Naive thymus-derived CD4-positive, alpha-beta T cell (primary cell): ENCODE data around the gene PCNX1. TPM values are rescaled to one million over a fixed set of nuclear protein-coding genes. Genes with fewer than 3 reads are reported as not detected.

ENCODE experiments used
- ATAC-seq: fragments of 150-1000 bp; cut with Tn5 transposase; 2 replicates; pipeline ENCODE4 v1.10.0; 2021; ENCODE audit warnings: mild to moderate bottlenecking, moderate library complexity
- CTCF ChIA-PET: fragments of 350-600 bp; sonication (Branson Sonifier 250); formaldehyde crosslinking; loops from one replicate; lab custom pipeline; 2021; ENCODE audit warnings: antibody characterized with exemption; lab: Charles Lee
- POLR2A ChIA-PET: fragments of 350-600 bp; sonication (Branson Sonifier 250); formaldehyde crosslinking; loops from one replicate; lab custom pipeline; 2021; ENCODE audit warnings: antibody characterized with exemption, inconsistent platforms; lab: Charles Lee
- DNase-seq, 9 donors: peaks; one replicate each; pipeline versions ENCODE4 v3.0.0 to v3.0.0-alpha.2; 2020 to 2022; ENCODE audit warnings: mixed read lengths in 1 of 9
- H3K27ac ChIP-seq: one replicate; pipeline ENCODE4 v1.7.0; 2013; ENCODE audit warnings: mild to moderate bottlenecking, low read depth, low read length, moderate library complexity
- H3K27me3 ChIP-seq, 2 donors: one replicate each; pipeline ENCODE4 v1.7.0; 2013; ENCODE audit warnings: low read length in 2 of 2, mild to moderate bottlenecking in 2 of 2, moderate library complexity in 2 of 2; ENCODE audit not compliant: control insufficient read depth in 2 of 2, insufficient read depth in 2 of 2
- H3K36me3 ChIP-seq, 3 experiments: 1 replicate in 2 of 3; 2 replicates in 1 of 3; pipeline ENCODE4 v1.7.0; 2013; ENCODE audit warnings: low read length in 3 of 3, mild to moderate bottlenecking in 3 of 3, moderate library complexity in 1 of 3; ENCODE audit not compliant: insufficient read depth in 3 of 3, control insufficient read depth in 2 of 3
- H3K4me1 ChIP-seq, 2 donors: one replicate each; pipeline ENCODE4 v1.7.0; 2013; ENCODE audit warnings: low read length in 2 of 2, mild to moderate bottlenecking in 2 of 2, moderate library complexity in 1 of 2; ENCODE audit not compliant: control insufficient read depth in 2 of 2, insufficient read depth in 2 of 2
- H3K4me3 ChIP-seq: 2 replicates; pipeline ENCODE4 v1.7.0; 2013; ENCODE audit warnings: mild to moderate bottlenecking, low read length
- H3K9me3 ChIP-seq, 3 experiments: 1 replicate in 2 of 3; 2 replicates in 1 of 3; pipeline ENCODE4 v1.7.0; 2013; ENCODE audit warnings: low read length in 3 of 3; ENCODE audit not compliant: control insufficient read depth in 2 of 3
- H3K27ac Mint-ChIP-seq, 9 donors: one replicate each; pipeline ENCODE4 v1.8.0; 2020 to 2022; ENCODE audit warnings: mixed read lengths in 9 of 9, mild to moderate bottlenecking in 8 of 9, moderate library complexity in 5 of 9, inconsistent platforms in 2 of 9
- H3K27me3 Mint-ChIP-seq, 5 donors: one replicate each; pipeline ENCODE4 v1.8.0; 2021 to 2022; ENCODE audit warnings: mixed read lengths in 5 of 5, mild to moderate bottlenecking in 1 of 5
- H3K36me3 Mint-ChIP-seq, 5 donors: one replicate each; pipeline ENCODE4 v1.8.0; 2020 to 2022; ENCODE audit warnings: mixed read lengths in 5 of 5, mild to moderate bottlenecking in 3 of 5, inconsistent platforms in 1 of 5
- H3K4me1 Mint-ChIP-seq, 7 donors: one replicate each; pipeline ENCODE4 v1.8.0; 2020 to 2022; ENCODE audit warnings: mixed read lengths in 7 of 7, mild to moderate bottlenecking in 3 of 7, inconsistent platforms in 1 of 7
- H3K4me3 Mint-ChIP-seq, 10 donors: one replicate each; pipeline ENCODE4 v1.8.0; 2020 to 2022; ENCODE audit warnings: mild to moderate bottlenecking in 10 of 10, mixed read lengths in 10 of 10, moderate library complexity in 6 of 10, inconsistent platforms in 2 of 10
- H3K9me3 Mint-ChIP-seq, 11 donors: one replicate each; pipeline ENCODE4 v1.8.0; 2020 to 2022; ENCODE audit warnings: mixed read lengths in 11 of 11, mild to moderate bottlenecking in 4 of 11, inconsistent platforms in 1 of 11, moderate library complexity in 1 of 11
- intact Hi-C, 2 donors: fragments of 100-400 bp; cut with micrococcal nuclease; formaldehyde crosslinking; loops; one replicate each; pipeline ENCODE4 v1.15.1; 2023
- polyA plus RNA-seq, 2 donors: library from polyadenylated mRNA; unstranded; fragments of 300-500 nt; fragmentation: Illumina TruSeq; gene quantifications; one replicate each; pipeline ENCODE4 v1.2.3, GENCODE V29; 2021
- total RNA-seq, 6 experiments: library from RNA in 5 of 6; stranded (reverse) in 5 of 6; gene quantifications; 1 replicate in 5 of 6; 2 replicates in 1 of 6; pipeline ENCODE4 v1.2.3 and lab custom pipeline; 2021 to 2026

Gene PCNX1
- total and polyA plus RNA-seq, 7 experiments from 2014 or later, result 11.2 to 114 (median 111) TPM

DNA sequence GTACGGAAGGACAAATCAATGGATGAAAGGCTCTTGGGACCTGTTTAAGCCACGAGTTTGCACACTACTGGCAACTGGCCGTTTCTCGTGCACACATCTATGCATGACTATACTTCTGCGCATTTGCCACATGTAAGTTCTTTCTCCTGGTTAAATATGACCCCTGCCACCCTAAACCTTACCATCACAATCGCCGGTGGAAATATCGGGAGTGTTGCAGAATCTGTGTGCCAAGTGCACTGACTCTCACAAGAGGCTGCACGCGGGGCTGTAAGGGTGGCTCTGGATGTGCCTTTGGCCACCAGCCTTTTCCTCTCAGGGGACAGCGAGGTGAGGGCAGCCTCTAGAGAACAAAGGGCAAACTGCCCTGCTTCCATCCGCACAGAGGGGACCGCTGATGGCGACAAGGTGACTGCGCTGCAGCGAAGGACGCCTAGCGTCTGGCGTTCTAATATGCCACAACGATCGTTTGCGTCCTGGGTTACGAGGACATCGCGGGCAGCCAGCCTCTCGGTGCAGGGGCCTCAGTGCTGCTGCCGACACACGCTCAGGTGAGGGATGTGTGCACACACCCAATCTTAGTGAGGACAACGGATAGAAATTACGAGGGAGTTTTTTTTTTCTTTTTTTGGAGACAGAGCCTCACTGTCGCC lies 232.2 kb downstream of the PCNX1 start:
- Histone ChIP-seq H3K36me3 (no peaks in the 10 kb centered on the region), H3K4me1 (peaks cover 7 to 20% of the 10 kb centered on the region in 2 donors), H3K27ac (no peak overlapping the region), H3K9me3 (no peaks in the 10 kb centered on the region), H3K27me3 (no peaks in the 10 kb centered on the region), H3K4me3 (no peak overlapping the region)
- ChIA-PET CTCF (interaction anchor here (0.6 to 7.1 kb wide), 4 partner anchors 610 to 617 kb away, joined by 3 to 70 read pairs (median 5); no protein-coding TSS in a partner anchor), POLR2A (no interaction called here)
- H3K27ac Mint-ChIP-seq, result no peak overlapping the region
- no peaks in the 10 kb centered on the region for H3K9me3 Mint-ChIP-seq
- peaks cover 0 to 2% (median 0%) of the 10 kb centered on the region in 5 donors for H3K36me3 Mint-ChIP-seq
- peaks cover 0 to 57% (median 6%) of the 10 kb centered on the region in 7 donors for H3K4me1 Mint-ChIP-seq
- peaks cover 0 to 3% (median 0%) of the 10 kb centered on the region in 5 donors for H3K27me3 Mint-ChIP-seq
- DNase-seq (no peak), ATAC-seq (no peak)
- intact Hi-C loops, result loop anchor here (1.0 to 10.0 kb wide), 4 partner anchors 183 to 614 kb away; no protein-coding TSS in a partner anchor
- no peak overlapping the region for H3K4me3 Mint-ChIP-seq

DNA sequence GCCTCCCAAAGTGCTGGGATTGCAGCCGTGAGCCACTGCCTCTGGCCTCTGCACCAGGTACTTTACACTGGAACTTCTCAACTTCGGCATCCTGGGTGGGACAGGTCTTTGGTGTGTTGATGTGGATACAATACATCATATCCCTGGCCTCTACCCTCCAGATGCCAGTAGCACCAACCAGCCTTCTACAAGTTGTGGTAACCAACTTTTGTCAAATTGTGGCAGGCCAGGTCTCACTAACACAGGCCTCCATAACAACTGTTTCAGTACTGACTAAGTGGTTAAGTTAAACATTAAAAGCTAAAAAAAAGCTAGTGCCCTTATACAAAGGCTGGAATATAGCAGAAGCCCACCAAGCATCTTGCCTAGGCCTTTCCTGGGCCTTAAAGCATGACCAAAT lies 232.9 kb downstream of the PCNX1 start:
- Histone ChIP-seq H3K4me1 (peaks cover 7 to 20% of the 10 kb centered on the region in 2 donors), H3K36me3 (no peaks in the 10 kb centered on the region), H3K4me3 (no peak overlapping the region), H3K9me3 (no peaks in the 10 kb centered on the region), H3K27ac (no peak overlapping the region), H3K27me3 (no peaks in the 10 kb centered on the region)
- Mint-ChIP-seq H3K27ac (no peak overlapping the region), H3K36me3 (peaks cover 0 to 2% (median 0%) of the 10 kb centered on the region in 5 donors), H3K4me1 (peaks cover 0 to 60% (median 6%) of the 10 kb centered on the region in 7 donors), H3K27me3 (peaks cover 0 to 3% (median 0%) of the 10 kb centered on the region in 5 donors), H3K4me3 (no peak overlapping the region), H3K9me3 (no peaks in the 10 kb centered on the region)
- ChIA-PET POLR2A (no interaction called here), CTCF (interaction anchor here (0.7 to 7.1 kb wide), 5 partner anchors 549 to 715 kb away, joined by 3 to 70 read pairs (median 5); no protein-coding TSS in a partner anchor)
- intact Hi-C loops, result loop anchor here in 1 of 2 donors (5.0 to 10.0 kb wide), 3 partner anchors 105 to 717 kb away; no protein-coding TSS in a partner anchor
- ATAC-seq (no peak), DNase-seq (no peak)

DNA sequence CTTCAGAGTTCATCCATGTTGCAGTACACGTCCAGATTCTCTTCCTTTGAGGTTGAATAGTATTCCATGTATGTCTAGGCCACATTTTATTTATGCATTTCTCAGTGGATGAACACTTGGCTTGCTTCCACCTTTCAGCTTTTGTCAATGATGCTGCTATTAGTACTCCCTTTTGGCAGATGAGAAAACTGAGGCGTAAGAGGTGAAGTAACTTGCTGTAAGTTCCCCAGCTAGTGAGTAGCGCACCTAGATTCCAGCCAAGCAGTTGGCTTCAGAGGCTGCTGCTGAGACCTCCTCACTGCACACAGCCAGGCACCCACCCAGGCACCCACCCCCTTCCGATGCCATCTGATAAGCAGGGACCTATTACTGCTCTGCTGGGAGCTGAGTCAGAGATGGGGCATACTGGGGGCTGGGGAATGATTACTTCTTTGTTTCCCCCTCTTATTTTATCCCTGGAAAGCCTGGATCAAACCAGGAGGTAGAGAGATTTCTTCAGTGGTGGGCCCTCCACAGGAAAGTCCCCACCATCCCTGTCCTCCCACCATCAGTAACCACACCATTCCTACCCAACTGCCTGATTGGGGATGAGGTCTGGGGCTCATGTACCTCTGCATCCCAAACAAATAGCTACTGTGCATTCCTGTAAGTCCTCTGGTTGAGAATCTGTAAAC lies 234.6 kb downstream of the PCNX1 start:
- H3K36me3 Mint-ChIP-seq, result peaks cover 0 to 2% (median 0%) of the 10 kb centered on the region in 5 donors
- ATAC-seq (no peak), DNase-seq (no peak)
- intact Hi-C loops, result loop anchor here in 1 of 2 donors (1.0 to 10.0 kb wide), 4 partner anchors 103 to 715 kb away; no protein-coding TSS in a partner anchor
- Histone ChIP-seq H3K9me3 (no peaks in the 10 kb centered on the region), H3K27me3 (no peaks in the 10 kb centered on the region), H3K4me1 (peaks cover 7 to 20% of the 10 kb centered on the region in 2 donors), H3K27ac (no peak overlapping the region), H3K36me3 (no peaks in the 10 kb centered on the region), H3K4me3 (no peak overlapping the region)
- ChIA-PET POLR2A (no interaction called here), CTCF (interaction anchor here (0.6 to 1.9 kb wide), 7 partner anchors 9 to 997 kb away, joined by 3 to 13 read pairs (median 3); no protein-coding TSS in a partner anchor)
- peaks cover 0 to 63% (median 6%) of the 10 kb centered on the region in 7 donors for H3K4me1 Mint-ChIP-seq
- H3K27ac Mint-ChIP-seq, result peak overlapping the region in 3 of 9 donors; percentile 28 to 96 (median 69)
- peaks cover 0 to 3% (median 0%) of the 10 kb centered on the region in 5 donors for H3K27me3 Mint-ChIP-seq
- no peaks in the 10 kb centered on the region for H3K9me3 Mint-ChIP-seq
- H3K4me3 Mint-ChIP-seq, result peak overlapping the region in 1 of 10 donors; percentile 75

DNA sequence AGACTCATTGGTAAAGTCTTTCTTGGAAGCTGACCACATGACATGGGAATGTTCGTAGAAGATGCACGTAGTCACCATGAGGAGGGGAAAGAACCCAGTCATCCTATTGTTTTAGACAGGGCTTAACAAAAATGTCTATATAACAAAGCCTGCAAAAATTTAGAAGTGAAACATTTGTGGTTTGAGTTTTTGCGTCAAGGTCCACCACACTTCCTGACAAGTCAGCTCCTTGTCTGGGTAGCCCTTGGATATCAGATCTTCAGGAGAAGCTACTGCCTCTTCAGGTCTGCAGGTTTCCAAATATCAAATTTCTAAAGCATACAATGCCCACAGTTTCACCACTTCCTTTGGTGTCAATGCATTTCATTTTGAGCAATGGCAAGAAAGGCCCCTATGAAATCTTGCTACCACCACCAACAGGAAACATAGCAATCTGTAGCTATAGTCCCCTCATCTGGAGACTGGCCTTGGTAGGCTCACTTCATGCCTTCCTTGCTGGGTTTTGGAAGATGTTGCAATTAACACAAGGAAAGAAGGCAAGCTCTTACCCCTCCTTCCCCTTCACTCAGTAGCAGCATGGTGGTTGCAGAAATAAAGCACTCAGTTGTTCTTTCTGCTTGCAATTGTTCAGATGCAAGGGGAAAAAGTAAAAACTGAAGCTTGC lies 235.2 kb downstream of the PCNX1 start:
- intact Hi-C loops, result loop anchor here in 1 of 2 donors (1.0 to 10.0 kb wide), 6 partner anchors 102 to 715 kb away; partner anchors contain the start of gene SIPA1L1
- H3K9me3 ChIP-seq, result no peaks in the 10 kb centered on the region
- Mint-ChIP-seq H3K4me3 (peak overlapping the region in 1 of 10 donors; percentile 75), H3K4me1 (peaks cover 0 to 63% (median 6%) of the 10 kb centered on the region in 7 donors), H3K9me3 (no peaks in the 10 kb centered on the region), H3K27ac (peak overlapping the region in 5 of 9 donors; percentile 28 to 96 (median 69)), H3K27me3 (peaks cover 0 to 3% (median 0%) of the 10 kb centered on the region in 5 donors), H3K36me3 (peaks cover 0 to 2% (median 0%) of the 10 kb centered on the region in 5 donors)
- DNase-seq, result peak in 2 of 9 donors; percentile 8 to 27
- no peak overlapping the region for H3K4me3 ChIP-seq
- ChIA-PET CTCF (interaction anchor here (0.6 to 1.9 kb wide), 5 partner anchors 9 to 613 kb away, joined by 3 to 13 read pairs (median 3); no protein-coding TSS in a partner anchor), POLR2A (no interaction called here)
- no peak overlapping the region for H3K27ac ChIP-seq
- no peaks in the 10 kb centered on the region for H3K36me3 ChIP-seq
- ATAC-seq, result peak; percentile 50
- peaks cover 7 to 20% of the 10 kb centered on the region in 2 donors for H3K4me1 ChIP-seq
- H3K27me3 ChIP-seq, result no peaks in the 10 kb centered on the region

DNA sequence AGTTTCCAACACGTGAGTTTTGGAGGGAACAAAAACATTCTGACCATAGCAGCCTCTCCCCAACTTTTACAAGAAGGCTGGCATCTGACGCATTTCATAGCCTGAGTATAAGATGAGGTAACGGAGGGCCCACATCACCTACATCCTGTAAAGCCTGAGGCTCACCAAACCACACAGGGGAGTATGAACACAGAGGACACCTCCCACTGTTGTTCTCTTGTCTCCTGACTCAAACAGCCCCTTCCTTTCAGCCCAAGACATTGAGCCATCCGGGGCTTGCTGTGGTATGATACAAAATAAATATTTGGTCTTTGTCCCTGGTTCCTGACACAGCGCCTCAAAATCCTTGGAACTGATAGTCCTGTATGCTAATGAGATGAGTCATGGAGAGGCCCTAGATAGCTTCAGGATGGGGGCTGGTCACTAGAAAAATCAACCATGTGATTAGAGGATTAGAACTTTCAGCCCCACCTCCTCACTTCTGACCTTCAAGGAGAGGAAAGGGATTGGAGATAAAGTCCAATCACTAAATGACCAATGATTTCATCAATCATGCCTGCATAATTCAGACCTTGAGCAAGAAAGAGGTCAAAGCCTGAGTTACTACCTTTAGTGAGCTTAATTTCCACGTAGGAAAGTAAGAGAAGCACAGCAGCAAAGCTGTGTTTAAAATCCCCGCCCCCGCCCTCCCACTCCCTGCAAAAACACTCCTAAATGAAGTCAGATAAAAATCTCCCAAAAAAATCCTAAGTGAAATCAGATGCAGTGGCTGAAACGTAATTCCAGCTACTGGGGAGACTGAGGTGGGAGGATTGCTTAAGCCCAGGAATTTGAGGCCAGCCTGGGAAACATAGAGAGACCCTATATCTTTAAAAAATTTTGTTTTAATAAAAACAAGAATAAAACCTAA lies 236.4 kb downstream of the PCNX1 start:
- Mint-ChIP-seq H3K4me1 (peaks cover 0 to 66% (median 6%) of the 10 kb centered on the region in 7 donors), H3K9me3 (no peaks in the 10 kb centered on the region), H3K36me3 (peaks cover 0 to 4% (median 0%) of the 10 kb centered on the region in 5 donors), H3K27ac (peak overlapping the region in 4 of 9 donors; percentile 51 to 96 (median 66)), H3K27me3 (peaks cover 0 to 3% (median 0%) of the 10 kb centered on the region in 5 donors), H3K4me3 (peak overlapping the region in 1 of 10 donors; percentile 75)
- Histone ChIP-seq H3K36me3 (no peaks in the 10 kb centered on the region), H3K9me3 (no peaks in the 10 kb centered on the region), H3K27ac (no peak overlapping the region), H3K4me1 (peaks cover 7 to 20% of the 10 kb centered on the region in 2 donors), H3K27me3 (no peaks in the 10 kb centered on the region), H3K4me3 (no peak overlapping the region)
- DNase-seq (peak in 5 of 9 donors; percentile 11 to 51 (median 24)), ATAC-seq (peak; percentile 70)
- POLR2A ChIA-PET, result no interaction called here
- intact Hi-C loops, result loop anchor here in 1 of 2 donors (1.0 to 10.0 kb wide), 5 partner anchors 101 to 714 kb away; partner anchors contain the start of gene SIPA1L1
- CTCF ChIA-PET, result interaction anchor here (0.6 to 1.5 kb wide), 4 partner anchors 178 to 622 kb away, joined by 3 to 4 read pairs (median 3); no protein-coding TSS in a partner anchor
